Measurements from ENCODE around the gene ADAP1.
"Not testable (repeated sequence)": the region's sequence is repeated elsewhere in the genome, so short reads cannot be mapped to it uniquely, and the experiment has no call there.

Gene ADAP1

GRCh38 chr7:966291-967069 lies 12.0 kb upstream of the ADAP1 start:
- ATAC-seq (replicated peaks; ENCODE audit: extremely low read depth, poor library complexity, severe bottlenecking) (no peak), DNase-seq (ENCODE audit: low spot score in 2 of 2) (no peak)
- H3K27me3 Mint-ChIP-seq = no peaks in the 10 kb centered on the region
- H3K9me3 Mint-ChIP-seq = no peaks in the 10 kb centered on the region
- peaks cover 48% of the 10 kb centered on the region for H3K36me3 Mint-ChIP-seq (ENCODE audit: insufficient read depth)
- peaks cover 21% of the 10 kb centered on the region for H3K4me1 Mint-ChIP-seq
- no peak overlapping the region for H3K4me3 Mint-ChIP-seq
- no peak overlapping the region for H3K27ac Mint-ChIP-seq (ENCODE audit: low read depth)

GRCh38 chr7:964401-965231 lies 10.1 kb upstream of the ADAP1 start:
- DNase-seq (ENCODE audit: low spot score in 2 of 2) = no peak
- Mint-ChIP-seq H3K4me1 (peaks cover 15% of the 10 kb centered on the region), H3K9me3 (no peaks in the 10 kb centered on the region), H3K4me3 (no peak overlapping the region), H3K27ac (ENCODE audit: low read depth) (peak overlapping the region; percentile 59), H3K36me3 (ENCODE audit: insufficient read depth) (peaks cover 38% of the 10 kb centered on the region), H3K27me3 (no peaks in the 10 kb centered on the region)
- no peak for ATAC-seq (replicated peaks; ENCODE audit: extremely low read depth, poor library complexity, severe bottlenecking)

DNA sequence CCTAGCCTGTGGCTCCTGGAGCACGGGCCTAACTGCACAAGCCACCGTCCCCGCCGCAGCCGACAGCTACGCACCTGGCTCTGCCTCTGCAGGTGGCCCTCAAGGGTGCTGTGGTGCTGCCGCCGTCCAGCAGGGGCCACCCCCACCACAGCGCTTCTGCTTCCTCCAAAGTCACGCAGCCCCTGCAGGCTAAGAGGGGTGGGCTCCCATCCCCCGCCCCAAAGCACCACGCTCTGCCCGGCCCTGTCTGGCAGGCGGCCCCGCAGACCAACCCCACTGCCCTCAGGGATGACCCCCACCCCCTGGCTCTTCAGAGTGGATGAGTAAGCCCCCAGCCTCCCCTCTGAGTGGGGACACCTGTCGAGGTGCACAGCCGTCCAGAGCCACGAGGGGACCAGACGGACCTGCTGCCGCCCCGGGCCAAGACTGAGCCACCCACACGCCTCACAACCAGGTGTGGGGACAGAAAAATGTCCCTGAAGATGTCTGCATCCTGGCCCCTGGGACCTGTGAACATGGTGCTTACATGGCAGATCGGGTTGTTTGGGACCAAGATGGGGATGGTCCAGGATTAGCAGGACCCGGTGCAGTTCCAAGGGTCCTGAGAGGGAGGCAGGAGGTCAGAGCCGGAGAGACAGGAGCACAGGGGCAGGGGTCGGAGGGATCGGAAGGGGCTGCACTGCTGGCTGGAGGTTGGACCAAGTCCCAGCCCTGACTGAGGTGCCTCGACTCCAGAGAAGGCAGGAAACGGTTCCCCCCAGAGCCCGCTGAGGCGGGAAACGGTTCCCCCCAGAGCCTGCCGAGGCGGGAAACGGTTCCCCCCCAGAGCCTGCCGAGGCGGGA lies 9.0 kb upstream of the ADAP1 start:
- no peak for DNase-seq (ENCODE audit: low spot score in 2 of 2)
- H3K27ac Mint-ChIP-seq (ENCODE audit: low read depth) = peak overlapping the region; percentile 44
- H3K27me3 Mint-ChIP-seq = no peaks in the 10 kb centered on the region
- H3K4me1 Mint-ChIP-seq = peaks cover 15% of the 10 kb centered on the region
- peak overlapping the region; percentile 4 for H3K4me3 Mint-ChIP-seq
- peaks cover 26% of the 10 kb centered on the region for H3K36me3 Mint-ChIP-seq (ENCODE audit: insufficient read depth)
- no peaks in the 10 kb centered on the region for H3K9me3 Mint-ChIP-seq
- ATAC-seq (replicated peaks; ENCODE audit: extremely low read depth, poor library complexity, severe bottlenecking) = no peak

- Mint-ChIP-seq H3K4me3 (no peak overlapping the region), H3K27ac (ENCODE audit: low read depth) (no peak overlapping the region), H3K4me1 (peaks cover 15% of the 10 kb centered on the region), H3K27me3 (no peaks in the 10 kb centered on the region), H3K9me3 (no peaks in the 10 kb centered on the region), H3K36me3 (ENCODE audit: insufficient read depth) (peaks cover 18% of the 10 kb centered on the region)
- ATAC-seq (replicated peaks; ENCODE audit: extremely low read depth, poor library complexity, severe bottlenecking) = no peak
- DNase-seq (ENCODE audit: low spot score in 2 of 2) = no peak
Measured at GRCh38 chr7:962401-963081, 8.1 kb upstream of the ADAP1 start.

DNA sequence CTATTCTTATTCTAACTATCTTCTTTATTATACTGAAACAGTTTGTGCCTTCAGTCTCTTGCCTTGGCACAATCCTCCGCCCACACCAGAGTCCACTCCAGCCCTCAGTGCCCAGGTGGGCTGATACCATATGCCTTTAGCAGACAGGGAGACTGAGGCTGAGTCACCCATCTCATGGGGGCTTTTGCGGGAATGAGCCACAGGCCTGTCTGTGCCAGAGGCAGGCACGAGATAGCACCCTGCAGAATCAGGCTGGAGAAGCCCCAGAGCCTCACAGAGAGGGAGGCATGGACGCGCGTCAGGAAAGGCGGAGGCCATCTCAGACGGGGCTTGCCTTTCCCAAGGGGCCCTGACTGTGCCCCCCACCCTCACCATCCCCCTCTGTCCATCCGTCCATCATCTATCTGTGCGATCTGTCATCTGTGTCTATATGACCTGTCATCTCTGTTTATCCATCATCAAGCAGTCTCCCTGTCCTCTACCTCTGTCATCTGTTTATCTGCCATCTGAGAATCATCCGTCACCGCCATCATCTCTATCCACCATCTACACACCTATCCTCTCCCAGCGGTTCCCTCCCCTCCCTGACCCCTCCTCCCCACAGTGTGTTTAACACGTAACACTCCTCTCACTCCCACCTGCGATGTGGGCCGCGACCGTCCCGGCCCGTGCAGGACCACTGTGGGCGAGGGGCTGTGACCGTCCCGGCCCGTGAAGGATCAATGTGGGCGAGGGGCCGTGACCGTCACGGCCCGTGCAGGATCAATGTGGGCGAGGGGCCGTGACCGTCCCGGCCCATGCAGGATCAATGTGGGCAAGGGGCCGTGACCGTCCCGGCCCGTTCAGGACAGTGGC lies 7.3 kb upstream of the ADAP1 start:
- no peak for DNase-seq (ENCODE audit: low spot score in 2 of 2)
- Mint-ChIP-seq H3K9me3 (no peaks in the 10 kb centered on the region), H3K27ac (ENCODE audit: low read depth) (no peak overlapping the region), H3K27me3 (no peaks in the 10 kb centered on the region), H3K4me1 (peaks cover 15% of the 10 kb centered on the region), H3K36me3 (ENCODE audit: insufficient read depth) (peaks cover 13% of the 10 kb centered on the region), H3K4me3 (no peak overlapping the region)
- no peak for ATAC-seq (replicated peaks; ENCODE audit: extremely low read depth, poor library complexity, severe bottlenecking)

DNA sequence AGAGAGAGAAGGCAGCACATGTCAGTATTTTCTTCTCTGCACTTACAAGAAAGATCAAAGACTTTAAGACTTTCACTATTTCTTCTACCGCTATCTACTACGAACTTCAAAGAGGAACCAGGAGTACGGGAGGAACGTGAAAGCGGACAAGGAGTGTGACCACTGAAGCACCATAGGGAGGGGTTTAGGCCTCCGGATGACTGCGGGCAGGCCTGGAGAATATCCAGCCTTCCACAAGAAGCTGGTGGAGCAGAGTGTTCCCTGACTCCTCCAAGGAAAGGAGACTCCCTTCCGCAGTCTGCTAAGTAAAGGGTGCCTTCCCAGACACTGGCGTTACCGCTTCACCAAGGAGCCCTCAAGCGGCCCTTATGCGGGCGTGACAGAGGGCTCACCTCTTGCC lies 6.5 kb upstream of the ADAP1 start:
- H3K4me1 Mint-ChIP-seq = peaks cover 15% of the 10 kb centered on the region
- H3K27ac Mint-ChIP-seq (ENCODE audit: low read depth); DNase-seq (ENCODE audit: low spot score in 2 of 2); ATAC-seq (replicated peaks; ENCODE audit: extremely low read depth, poor library complexity, severe bottlenecking); H3K36me3 Mint-ChIP-seq (ENCODE audit: insufficient read depth); H3K27me3 Mint-ChIP-seq; H3K9me3 Mint-ChIP-seq; H3K4me3 Mint-ChIP-seq: not testable (repeated sequence)

DNA sequence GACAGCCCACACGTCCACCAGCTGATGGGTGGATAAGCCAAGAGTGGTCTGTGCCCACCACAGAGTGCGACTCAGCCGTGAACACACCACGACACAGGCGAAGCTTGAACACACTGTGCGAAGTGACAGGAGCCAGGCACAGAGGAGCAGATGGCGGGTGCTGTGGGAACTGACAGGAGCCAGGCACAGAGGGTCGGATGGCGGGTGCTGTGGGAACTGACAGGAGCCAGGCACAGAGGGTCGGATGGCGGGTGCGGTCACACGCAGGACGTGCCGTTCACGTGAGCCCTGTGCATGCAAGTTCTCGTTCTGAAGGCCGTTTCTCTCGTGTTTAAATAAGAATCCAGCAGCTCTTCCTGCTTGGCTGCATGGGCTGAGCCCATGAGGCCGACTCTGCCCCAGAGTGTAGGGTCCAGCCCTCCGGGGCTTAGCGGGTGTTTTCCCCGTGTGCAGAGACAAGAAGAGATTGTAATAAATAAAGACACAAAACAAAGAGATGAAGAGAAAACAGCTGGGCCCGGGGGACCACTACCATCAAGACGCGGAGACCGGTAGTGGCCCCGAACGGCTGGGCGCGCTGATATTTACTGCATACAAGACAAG lies 5.9 kb upstream of the ADAP1 start:
- H3K4me1 Mint-ChIP-seq = peaks cover 9% of the 10 kb centered on the region
- H3K27ac Mint-ChIP-seq (ENCODE audit: low read depth) = no peak overlapping the region
- no peak for ATAC-seq (replicated peaks; ENCODE audit: extremely low read depth, poor library complexity, severe bottlenecking)
- no peaks in the 10 kb centered on the region for H3K9me3 Mint-ChIP-seq
- H3K36me3 Mint-ChIP-seq (ENCODE audit: insufficient read depth) = peaks cover 4% of the 10 kb centered on the region
- DNase-seq (ENCODE audit: low spot score in 2 of 2) = no peak
- no peaks in the 10 kb centered on the region for H3K27me3 Mint-ChIP-seq
- no peak overlapping the region for H3K4me3 Mint-ChIP-seq

GRCh38 chr7:959740-960139 lies 5.3 kb upstream of the ADAP1 start:
- H3K4me3 Mint-ChIP-seq; H3K27me3 Mint-ChIP-seq; H3K4me1 Mint-ChIP-seq; H3K9me3 Mint-ChIP-seq; ATAC-seq (replicated peaks; ENCODE audit: extremely low read depth, poor library complexity, severe bottlenecking); DNase-seq (ENCODE audit: low spot score in 2 of 2); H3K36me3 Mint-ChIP-seq (ENCODE audit: insufficient read depth); H3K27ac Mint-ChIP-seq (ENCODE audit: low read depth): not testable (repeated sequence)

DNA sequence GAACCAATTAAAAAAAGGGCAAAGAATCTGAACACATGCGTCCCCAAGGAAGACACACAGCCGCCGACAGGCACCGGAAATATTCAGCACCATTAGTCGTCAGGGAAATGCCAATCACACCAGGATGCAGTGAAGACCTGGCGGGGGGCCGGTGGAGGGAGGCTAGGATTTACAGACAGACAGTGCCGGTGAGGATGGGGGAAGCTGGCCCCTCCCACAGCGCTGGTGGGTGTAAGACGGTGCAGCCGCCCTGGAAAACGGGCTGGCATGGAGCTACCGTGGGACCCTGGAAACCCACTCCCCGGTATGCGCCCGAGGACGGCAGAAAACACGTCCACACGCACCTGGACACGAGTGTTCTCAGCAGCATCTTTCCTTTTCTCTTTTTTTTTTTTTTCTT lies 4.8 kb upstream of the ADAP1 start:
- H3K27me3 Mint-ChIP-seq = no peaks in the 10 kb centered on the region
- H3K27ac Mint-ChIP-seq (ENCODE audit: low read depth) = no peak overlapping the region
- DNase-seq (ENCODE audit: low spot score in 2 of 2) (no peak), ATAC-seq (replicated peaks; ENCODE audit: extremely low read depth, poor library complexity, severe bottlenecking) (no peak)
- H3K4me1 Mint-ChIP-seq = peaks cover 6% of the 10 kb centered on the region
- H3K36me3 Mint-ChIP-seq (ENCODE audit: insufficient read depth) = peaks cover 2% of the 10 kb centered on the region
- H3K9me3 Mint-ChIP-seq = no peaks in the 10 kb centered on the region
- no peak overlapping the region for H3K4me3 Mint-ChIP-seq

- H3K4me1 Mint-ChIP-seq = peaks cover 2% of the 10 kb centered on the region
- no peak overlapping the region for H3K4me3 Mint-ChIP-seq
- H3K27ac Mint-ChIP-seq (ENCODE audit: low read depth) = no peak overlapping the region
- H3K27me3 Mint-ChIP-seq = no peaks in the 10 kb centered on the region
- H3K9me3 Mint-ChIP-seq = no peaks in the 10 kb centered on the region
- DNase-seq (ENCODE audit: low spot score in 2 of 2) = no peak
- peaks cover 2% of the 10 kb centered on the region for H3K36me3 Mint-ChIP-seq (ENCODE audit: insufficient read depth)
- ATAC-seq (replicated peaks; ENCODE audit: extremely low read depth, poor library complexity, severe bottlenecking) = no peak
Measured at GRCh38 chr7:958221-959200, 4.0 kb upstream of the ADAP1 start.

Data from central memory CD8-positive, alpha-beta T cell (primary cell).